ENCODE data around the gene PCCA. TPM values are rescaled to one million over a fixed set of nuclear protein-coding genes. Genes with fewer than 3 reads are reported as not detected.
"Not testable (repeated sequence)": the region's sequence is repeated elsewhere in the genome, so short reads cannot be mapped to it uniquely, and the experiment has no call there.

PCCA gene
- total RNA-seq, 4 donors from 2014 or later: 33.8 to 40.3 (median 39.0) TPM

DNA sequence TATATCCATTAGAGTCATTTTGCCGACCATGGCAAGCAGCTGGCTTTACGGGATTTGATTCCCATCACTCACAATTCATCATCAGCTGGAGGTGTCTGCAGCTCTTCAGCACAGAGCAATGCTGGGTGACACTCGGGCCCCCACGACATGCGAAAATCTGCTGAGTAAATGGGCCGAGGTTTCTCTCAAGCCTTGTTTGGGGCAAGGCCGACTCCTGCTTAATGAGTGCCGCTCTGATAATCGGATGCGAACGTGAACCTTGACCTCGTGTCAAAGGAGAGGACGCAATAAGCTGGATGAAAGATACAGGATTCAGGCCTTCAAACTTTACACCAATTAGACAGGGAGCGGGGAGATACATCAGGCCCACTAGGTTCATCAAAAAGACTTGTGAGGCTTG lies 434.5 kb downstream of the PCCA start:
- no peak for DNase-seq (ENCODE audit: extremely low spot score)
- Histone ChIP-seq H3K4me3 (no peak overlapping the region), H3K36me3 (peaks cover 7 to 28% (median 17%) of the 10 kb centered on the region in 4 donors), H3K4me1 (no peaks in the 10 kb centered on the region), H3K27me3 (no peaks in the 10 kb centered on the region), H3K9me3 (no peaks in the 10 kb centered on the region), H3K27ac (replicated peaks in 1 of 4) (no peak overlapping the region)
- intact Hi-C loops (cut with DNase I): no loop called here
- TF ChIP-seq EP300 (IDR thresholded peaks at IDR 0.05) (no peak), POLR2A (IDR thresholded peaks at IDR 0.05; ENCODE audit: low read depth) (no peak), POLR2AphosphoS5 (IDR thresholded peaks at IDR 0.05) (no peak)
- TF ChIP-seq, protein P1, sequence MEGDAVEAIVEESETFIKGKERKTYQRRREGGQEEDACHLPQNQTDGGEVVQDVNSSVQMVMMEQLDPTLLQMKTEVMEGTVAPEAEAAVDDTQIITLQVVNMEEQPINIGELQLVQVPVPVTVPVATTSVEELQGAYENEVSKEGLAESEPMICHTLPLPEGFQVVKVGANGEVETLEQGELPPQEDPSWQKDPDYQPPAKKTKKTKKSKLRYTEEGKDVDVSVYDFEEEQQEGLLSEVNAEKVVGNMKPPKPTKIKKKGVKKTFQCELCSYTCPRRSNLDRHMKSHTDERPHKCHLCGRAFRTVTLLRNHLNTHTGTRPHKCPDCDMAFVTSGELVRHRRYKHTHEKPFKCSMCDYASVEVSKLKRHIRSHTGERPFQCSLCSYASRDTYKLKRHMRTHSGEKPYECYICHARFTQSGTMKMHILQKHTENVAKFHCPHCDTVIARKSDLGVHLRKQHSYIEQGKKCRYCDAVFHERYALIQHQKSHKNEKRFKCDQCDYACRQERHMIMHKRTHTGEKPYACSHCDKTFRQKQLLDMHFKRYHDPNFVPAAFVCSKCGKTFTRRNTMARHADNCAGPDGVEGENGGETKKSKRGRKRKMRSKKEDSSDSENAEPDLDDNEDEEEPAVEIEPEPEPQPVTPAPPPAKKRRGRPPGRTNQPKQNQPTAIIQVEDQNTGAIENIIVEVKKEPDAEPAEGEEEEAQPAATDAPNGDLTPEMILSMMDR (IDR thresholded peaks at IDR 0.05): no peak
- 95% methylated on average over 14 of the region's 14 CpGs for WGBS

DNA sequence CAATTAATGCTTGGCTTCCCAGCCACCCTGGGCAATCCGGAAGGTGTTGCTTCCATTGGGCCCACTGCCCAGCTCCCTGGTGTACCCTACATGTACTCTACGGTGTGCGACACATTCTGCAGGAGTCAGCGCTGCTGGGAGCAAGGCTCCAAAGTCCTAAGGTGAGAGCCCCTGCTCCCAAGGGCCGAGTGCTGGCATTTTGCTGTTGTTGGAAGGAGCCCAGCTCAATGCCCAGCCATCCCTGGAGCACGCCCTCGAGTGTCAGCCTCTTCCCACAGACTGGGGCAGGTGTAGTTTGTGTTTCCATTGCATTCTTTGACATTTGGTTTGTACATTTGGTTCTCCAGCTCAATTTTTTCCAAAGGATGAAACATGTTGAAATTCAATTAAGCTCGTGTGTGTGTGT lies 435.1 kb downstream of the PCCA start:
- H3K4me3 ChIP-seq: no peak overlapping the region
- no peak overlapping the region for H3K27ac ChIP-seq (replicated peaks in 1 of 4)
- H3K4me1 ChIP-seq: no peaks in the 10 kb centered on the region
- TF ChIP-seq POLR2A (IDR thresholded peaks at IDR 0.05; ENCODE audit: low read depth): no peak
- no peak for TF ChIP-seq EP300 (IDR thresholded peaks at IDR 0.05)
- TF ChIP-seq, protein P1 (IDR thresholded peaks at IDR 0.05): no peak
- no peak for TF ChIP-seq POLR2AphosphoS5 (IDR thresholded peaks at IDR 0.05)
- 82% methylated on average over 8 of the region's 8 CpGs for WGBS
- peaks cover 7 to 33% (median 21%) of the 10 kb centered on the region in 4 donors for H3K36me3 ChIP-seq
- intact Hi-C loops (cut with DNase I): no loop called here
- no peaks in the 10 kb centered on the region for H3K27me3 ChIP-seq
- no peaks in the 10 kb centered on the region for H3K9me3 ChIP-seq
- DNase-seq (ENCODE audit: extremely low spot score): no peak

DNA sequence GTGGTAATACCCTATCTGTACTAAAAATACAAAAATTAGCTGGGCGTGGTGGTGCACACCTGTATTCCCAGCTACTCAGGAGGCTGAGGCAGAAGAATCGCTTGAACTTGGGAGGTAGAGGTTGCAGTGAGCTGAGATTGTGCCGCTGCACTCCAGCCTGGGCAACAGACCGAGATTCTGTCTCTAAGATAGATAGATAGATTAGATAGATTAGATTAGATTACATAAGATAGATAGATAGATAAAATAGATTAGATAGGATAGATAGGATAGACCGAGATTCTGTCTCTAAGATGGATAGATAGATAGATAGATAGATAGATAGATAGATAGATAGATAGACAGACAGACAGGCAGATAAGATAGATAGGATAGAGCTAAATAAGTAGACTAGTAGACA lies 435.8 kb downstream of the PCCA start:
- H3K36me3 ChIP-seq: peaks cover 7 to 40% (median 25%) of the 10 kb centered on the region in 4 donors
- DNase-seq (ENCODE audit: extremely low spot score); H3K9me3 ChIP-seq; H3K27ac ChIP-seq (replicated peaks in 1 of 4); H3K27me3 ChIP-seq; H3K4me1 ChIP-seq; H3K4me3 ChIP-seq; intact Hi-C loops (cut with DNase I): not testable (repeated sequence)
- WGBS: 90% methylated on average over 5 of the region's 5 CpGs

DNA sequence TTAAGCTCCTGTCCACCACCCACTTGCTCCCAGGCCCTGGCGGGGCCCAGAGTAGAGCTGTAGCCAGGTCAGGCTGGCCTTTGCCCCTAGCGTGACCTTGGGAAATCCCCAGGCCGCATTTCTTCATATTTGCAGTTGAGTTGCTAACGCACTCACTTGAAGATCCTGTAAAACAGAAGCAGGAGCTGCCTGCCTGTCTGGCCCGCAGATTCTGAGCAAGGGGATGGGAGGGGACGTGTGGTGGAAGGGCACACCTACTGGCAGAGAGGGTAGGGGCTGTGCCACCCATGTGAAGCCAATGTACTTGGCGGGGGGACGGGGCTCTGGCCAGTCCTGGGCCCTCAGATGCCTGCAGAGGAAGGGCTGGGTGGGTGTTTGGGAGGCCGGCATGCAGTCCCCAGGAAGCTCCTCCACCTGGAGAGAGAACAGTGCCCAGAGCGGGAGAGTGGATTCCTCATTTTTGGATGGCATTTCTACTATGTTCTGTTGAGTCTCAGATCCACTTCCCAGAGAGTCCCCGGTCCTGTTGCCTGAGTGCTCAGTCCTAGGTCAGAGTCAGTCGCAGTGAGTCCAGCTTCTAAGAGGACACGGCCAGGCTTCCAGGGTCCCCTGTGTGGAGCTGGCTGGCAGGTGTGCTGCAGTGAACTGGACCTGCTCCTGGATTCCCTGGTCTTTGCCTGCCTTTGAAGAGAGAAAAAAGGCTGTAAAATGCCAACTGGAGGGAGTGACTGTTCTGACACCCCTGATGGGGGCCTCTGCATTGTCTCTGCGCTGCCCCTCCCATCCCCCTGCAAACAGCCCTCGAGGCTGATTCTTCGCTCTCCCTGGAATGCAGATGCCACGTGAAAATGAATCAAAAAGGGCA lies 436.8 kb downstream of the PCCA start:
- Histone ChIP-seq H3K9me3 (no peaks in the 10 kb centered on the region), H3K4me3 (no peak overlapping the region), H3K27ac (replicated peaks in 1 of 4) (no peak overlapping the region), H3K4me1 (no peaks in the 10 kb centered on the region), H3K27me3 (no peaks in the 10 kb centered on the region), H3K36me3 (peaks cover 7 to 50% (median 29%) of the 10 kb centered on the region in 4 donors)
- TF ChIP-seq POLR2AphosphoS5 (IDR thresholded peaks at IDR 0.05): no peak
- TF ChIP-seq, protein P1 (IDR thresholded peaks at IDR 0.05): no peak
- no peak for TF ChIP-seq EP300 (IDR thresholded peaks at IDR 0.05)
- TF ChIP-seq POLR2A (IDR thresholded peaks at IDR 0.05; ENCODE audit: low read depth): no peak
- intact Hi-C loops (cut with DNase I): no loop called here
- 82% methylated on average over 8 of the region's 17 CpGs for WGBS
- no peak for DNase-seq (ENCODE audit: extremely low spot score)

DNA sequence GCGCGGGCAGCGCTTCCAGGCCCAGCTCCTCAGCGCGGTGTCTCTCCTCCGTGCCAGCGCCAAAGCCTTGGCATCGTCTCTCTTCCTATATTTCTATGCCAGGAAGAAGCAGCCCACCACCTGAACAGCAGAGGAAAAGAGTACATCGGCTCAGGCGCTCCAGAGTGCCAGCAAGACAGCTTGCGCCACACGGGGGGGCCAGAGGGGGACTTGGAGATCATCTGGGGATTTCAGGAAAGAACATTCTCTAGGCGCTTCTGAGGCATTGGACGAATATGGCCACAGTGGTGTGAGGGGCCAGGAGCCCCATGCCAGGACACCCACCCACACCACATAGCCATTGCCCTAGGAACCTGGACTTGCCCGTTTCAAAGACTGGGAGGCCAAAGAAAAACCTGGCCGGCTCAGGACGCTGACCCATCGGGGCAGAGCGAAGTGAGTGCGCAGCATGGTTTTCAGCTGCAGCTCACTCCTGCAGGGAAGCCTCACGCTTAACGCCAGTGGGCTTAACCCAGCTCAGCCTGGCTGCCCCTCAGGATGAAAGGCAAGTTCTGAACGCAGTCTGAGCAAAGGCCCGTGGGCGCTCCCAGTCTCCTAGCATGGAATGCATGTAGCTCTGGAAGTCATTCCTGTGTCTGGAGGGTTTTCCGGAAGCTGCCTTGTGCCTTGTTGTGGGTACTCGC lies 437.6 kb downstream of the PCCA start:
- H3K9me3 ChIP-seq: no peaks in the 10 kb centered on the region
- peaks cover 10 to 51% (median 29%) of the 10 kb centered on the region in 4 donors for H3K36me3 ChIP-seq
- DNase-seq (ENCODE audit: extremely low spot score): no peak
- TF ChIP-seq POLR2AphosphoS5 (IDR thresholded peaks at IDR 0.05) (no peak), POLR2A (IDR thresholded peaks at IDR 0.05; ENCODE audit: low read depth) (no peak), EP300 (IDR thresholded peaks at IDR 0.05) (no peak)
- TF ChIP-seq, protein P1 (IDR thresholded peaks at IDR 0.05): no peak
- H3K27ac ChIP-seq (replicated peaks in 1 of 4): no peak overlapping the region
- WGBS: 88% methylated on average over 22 of the region's 27 CpGs
- no peaks in the 10 kb centered on the region for H3K27me3 ChIP-seq
- no peak overlapping the region for H3K4me3 ChIP-seq
- intact Hi-C loops (cut with DNase I): no loop called here
- H3K4me1 ChIP-seq: no peaks in the 10 kb centered on the region

Measured in esophagus muscularis mucosa (tissue), 4 donors.